Natural killer cell (primary cell): ENCODE results near the gene SEH1L. TPM values are rescaled to one million over a fixed set of nuclear protein-coding genes. Genes with fewer than 3 reads are reported as not detected.
A peak's percentile ranks its signal among the peaks of the same experiment; 100 is the strongest.

Source experiments
- ATAC-seq, 3 donors: fragments of 150-1000 bp in 2 of 3; fragments of 200-7000 bp in 1 of 3; cut with Tn5 transposase; 1 replicate in 1 of 3; 2 replicates in 2 of 3; pipeline ENCODE4 v1.10.0; 2021; ENCODE audit warnings: mild to moderate bottlenecking in 2 of 3, moderate library complexity in 2 of 3
- DNase-seq, 2 donors: peaks; one replicate each; pipeline versions ENCODE4 v3.0.0 to v3.0.0-alpha.2; 2013 to 2021; ENCODE audit warnings: mixed read lengths in 1 of 2
- H3K27ac ChIP-seq: one replicate; pipeline ENCODE4 v1.5.1; 2013; ENCODE audit warnings: mild to moderate bottlenecking, low read length
- H3K27me3 ChIP-seq: one replicate; pipeline ENCODE4 v1.6.1; 2013; ENCODE audit warnings: low read length; ENCODE audit not compliant: control insufficient read depth, insufficient read depth
- H3K36me3 ChIP-seq: one replicate; pipeline ENCODE4 v1.6.1; 2013; ENCODE audit warnings: low read length; ENCODE audit not compliant: control insufficient read depth, insufficient read depth
- H3K4me1 ChIP-seq: one replicate; pipeline ENCODE4 v1.6.1; 2013; ENCODE audit warnings: low read length; ENCODE audit not compliant: control insufficient read depth, insufficient read depth
- H3K4me3 ChIP-seq: one replicate; pipeline ENCODE4 v1.5.1; 2013; ENCODE audit warnings: low read length
- H3K9me3 ChIP-seq: one replicate; pipeline ENCODE4 v1.6.1; 2013; ENCODE audit warnings: low read length; ENCODE audit not compliant: control insufficient read depth, insufficient read depth
- H3K27ac Mint-ChIP-seq, 2 donors: one replicate each; pipeline ENCODE4 v1.8.0; 2022; ENCODE audit warnings: mild to moderate bottlenecking in 2 of 2, mixed read lengths in 2 of 2, moderate library complexity in 1 of 2
- H3K27me3 Mint-ChIP-seq, 2 donors: one replicate each; pipeline ENCODE4 v1.8.0; 2022; ENCODE audit warnings: low read depth in 2 of 2, mixed read lengths in 2 of 2
- H3K36me3 Mint-ChIP-seq: one replicate; pipeline ENCODE4 v1.8.0; 2022; ENCODE audit warnings: mixed read lengths
- H3K4me1 Mint-ChIP-seq, 2 donors: one replicate each; pipeline ENCODE4 v1.8.0; 2022; ENCODE audit warnings: mixed read lengths in 2 of 2
- H3K4me3 Mint-ChIP-seq: one replicate; pipeline ENCODE4 v1.8.0; 2022; ENCODE audit warnings: mild to moderate bottlenecking, moderate library complexity, mixed read lengths
- H3K9me3 Mint-ChIP-seq, 2 donors: one replicate each; pipeline ENCODE4 v1.8.0; 2022; ENCODE audit warnings: mixed read lengths in 2 of 2
- WGBS: methylation state at CpG from one replicate; pipeline ENCODE4 v1.1.7; 2013; ENCODE audit warnings: missing lambda C conversion rate; ENCODE audit not compliant: insufficient coverage; 5-methylcytosine and 5-hydroxymethylcytosine counted together
- intact Hi-C: fragments of 100-400 bp; cut with micrococcal nuclease; formaldehyde crosslinking; loops from one replicate; pipeline ENCODE4 v1.14.2; 2022
- total RNA-seq, 4 donors: library from RNA; stranded (reverse); fragments of 120-200 nt in 1 of 4; gene quantifications; one replicate each; pipeline versions ENCODE4 v1.2.3 to v1.2.4, GENCODE V29; 2013 to 2022
- TF ChIP-seq, protein P1 (sequence below): fragments of 200-600 bp; IDR thresholded peaks from one replicate; pipeline ENCODE4 v1.8.0; 2022; ENCODE audit warnings: antibody characterized with exemption

Gene SEH1L
- total RNA-seq, 3 donors from 2014 or later (not counting 1 experiment from before 2014, with no cell fraction given), result 24.5 to 28.4 (median 26.5) TPM

DNA sequence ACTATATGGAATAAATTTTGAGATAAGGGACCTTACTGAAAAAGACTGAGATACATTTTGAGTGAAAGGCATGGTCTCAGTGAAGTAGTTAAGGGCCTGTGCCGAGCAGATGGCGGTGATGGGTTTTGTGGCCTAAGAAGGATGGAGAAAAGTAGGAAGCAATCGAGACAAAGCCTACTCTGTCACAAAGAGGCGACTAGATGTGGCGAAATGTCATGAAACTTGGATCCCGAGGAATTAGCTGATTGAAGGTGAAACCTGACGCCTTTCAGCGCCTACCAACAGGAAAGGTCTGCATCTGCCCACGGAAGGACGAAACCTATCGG, 42.8 kb downstream of the SEH1L start:
- H3K9me3 ChIP-seq, result no peaks in the 10 kb centered on the region
- Mint-ChIP-seq H3K9me3 (no peaks in the 10 kb centered on the region), H3K4me3 (peak overlapping the region; percentile 97), H3K27me3 (peaks cover 0 to 3% of the 10 kb centered on the region in 2 donors), H3K36me3 (no peaks in the 10 kb centered on the region), H3K4me1 (peaks cover 37 to 39% of the 10 kb centered on the region in 2 donors), H3K27ac (peak overlapping the region; percentile 83 to 91)
- no peaks in the 10 kb centered on the region for H3K27me3 ChIP-seq
- H3K36me3 ChIP-seq, result peaks cover 2% of the 10 kb centered on the region
- ATAC-seq, result no peak
- no peak for DNase-seq
- WGBS, result 4% methylated on average over 11 of the region's 11 CpGs
- H3K27ac ChIP-seq, result no peak overlapping the region
- H3K4me1 ChIP-seq, result peaks cover 18% of the 10 kb centered on the region
- H3K4me3 ChIP-seq, result peak overlapping the region; percentile 56
- intact Hi-C loops, result loop anchor here (2.0 to 5.0 kb wide), 4 partner anchors 70 to 736 kb away; partner anchors contain the start of genes FAM210A, PTPN2 and RNMT
- TF ChIP-seq, protein P1, sequence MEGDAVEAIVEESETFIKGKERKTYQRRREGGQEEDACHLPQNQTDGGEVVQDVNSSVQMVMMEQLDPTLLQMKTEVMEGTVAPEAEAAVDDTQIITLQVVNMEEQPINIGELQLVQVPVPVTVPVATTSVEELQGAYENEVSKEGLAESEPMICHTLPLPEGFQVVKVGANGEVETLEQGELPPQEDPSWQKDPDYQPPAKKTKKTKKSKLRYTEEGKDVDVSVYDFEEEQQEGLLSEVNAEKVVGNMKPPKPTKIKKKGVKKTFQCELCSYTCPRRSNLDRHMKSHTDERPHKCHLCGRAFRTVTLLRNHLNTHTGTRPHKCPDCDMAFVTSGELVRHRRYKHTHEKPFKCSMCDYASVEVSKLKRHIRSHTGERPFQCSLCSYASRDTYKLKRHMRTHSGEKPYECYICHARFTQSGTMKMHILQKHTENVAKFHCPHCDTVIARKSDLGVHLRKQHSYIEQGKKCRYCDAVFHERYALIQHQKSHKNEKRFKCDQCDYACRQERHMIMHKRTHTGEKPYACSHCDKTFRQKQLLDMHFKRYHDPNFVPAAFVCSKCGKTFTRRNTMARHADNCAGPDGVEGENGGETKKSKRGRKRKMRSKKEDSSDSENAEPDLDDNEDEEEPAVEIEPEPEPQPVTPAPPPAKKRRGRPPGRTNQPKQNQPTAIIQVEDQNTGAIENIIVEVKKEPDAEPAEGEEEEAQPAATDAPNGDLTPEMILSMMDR, result no peak

DNA sequence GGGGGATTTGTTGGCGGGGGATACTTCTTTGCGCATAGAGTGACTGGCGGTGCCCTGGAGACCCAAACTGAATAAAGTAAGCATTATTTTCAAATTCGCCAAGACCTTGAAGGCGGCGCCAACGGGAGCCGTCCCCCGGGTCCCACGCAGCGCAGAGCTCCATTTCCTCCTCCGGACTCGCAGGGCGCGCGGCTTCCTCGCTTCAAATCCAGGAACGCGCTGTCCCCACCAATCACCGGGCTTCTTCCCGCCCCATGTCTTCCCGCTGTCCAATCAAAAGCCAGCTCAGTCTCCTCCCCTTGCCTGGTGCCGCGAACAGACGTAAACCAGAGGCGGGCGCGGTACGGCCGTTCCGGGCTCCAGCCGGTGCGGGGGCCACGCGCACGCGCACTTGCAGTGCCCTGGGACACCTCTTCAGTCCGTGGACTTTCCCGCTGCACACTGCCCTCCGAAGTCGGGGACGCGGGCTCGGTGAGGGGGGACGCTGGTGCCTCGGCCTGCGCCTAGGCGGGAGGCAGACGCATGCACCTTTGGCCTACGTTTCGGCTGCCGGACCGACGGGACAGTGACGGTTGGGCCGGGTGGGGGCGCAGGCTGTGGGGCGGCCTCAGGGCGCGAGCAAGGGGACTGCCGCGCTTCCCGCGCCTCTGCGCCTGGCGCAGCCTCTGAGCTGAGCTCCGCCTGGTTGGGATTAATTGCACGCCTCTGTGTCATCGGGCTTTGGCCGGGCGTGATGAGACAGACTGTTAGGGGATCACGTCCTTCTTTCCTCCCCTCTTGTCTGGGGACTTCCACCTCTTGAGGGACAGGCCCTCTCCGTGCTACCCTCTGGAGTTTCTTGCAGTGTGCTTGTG, 43.4 kb downstream of the SEH1L start, which contains the start of gene CEP192:
Gene CEP192, plus strand, starts transcription at position 396 of the 854 bp plus-strand sequence. CDS start 8,063 bp downstream, outside the sequence.
- Histone ChIP-seq H3K27ac (peak within 1 kb of the TSS; percentile 82), H3K9me3 (no peaks in the 10 kb centered on the region), H3K4me1 (peaks cover 21% of the 10 kb centered on the region), H3K36me3 (peaks cover 2% of the 10 kb centered on the region), H3K4me3 (peak within 1 kb of the TSS; percentile 56), H3K27me3 (no peaks in the 10 kb centered on the region)
- peak; percentile 95 to 99 for DNase-seq
- peak; percentile 92 to 96 (median 94) for ATAC-seq
- Mint-ChIP-seq H3K27ac (peak within 1 kb of the TSS; percentile 83 to 91), H3K27me3 (peaks cover 0 to 3% of the 10 kb centered on the region in 2 donors), H3K4me3 (peak within 1 kb of the TSS; percentile 97), H3K36me3 (no peaks in the 10 kb centered on the region), H3K9me3 (no peaks in the 10 kb centered on the region), H3K4me1 (peaks cover 37 to 39% of the 10 kb centered on the region in 2 donors)
- under 1% methylated on average over 73 of the region's 73 CpGs for WGBS
- TF ChIP-seq, protein P1, result peak; percentile 22
- intact Hi-C loops, result loop anchor here (2.0 to 5.0 kb wide), 4 partner anchors 70 to 736 kb away; partner anchors contain the start of genes FAM210A, PTPN2 and RNMT

DNA sequence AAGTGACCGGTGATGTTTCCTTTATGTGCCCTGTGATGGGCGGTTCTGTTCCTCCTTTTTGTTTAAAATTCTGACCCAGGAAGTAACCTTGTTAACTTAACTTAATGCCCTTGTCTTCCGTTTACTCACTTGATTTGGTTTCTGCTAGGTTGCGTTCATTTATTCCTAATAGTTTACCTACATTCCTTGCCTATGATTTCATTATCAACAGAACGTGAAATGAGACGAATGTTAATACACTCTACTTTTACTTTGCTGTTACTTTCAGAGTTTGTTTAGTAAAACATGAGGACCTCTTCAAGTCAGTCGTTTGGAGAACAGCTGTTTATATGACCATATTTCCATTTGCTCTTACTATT, 44.0 kb downstream of the SEH1L start:
- intact Hi-C loops, result loop anchor here (1.0 to 5.0 kb wide), 5 partner anchors 43 to 735 kb away; partner anchors contain the start of genes FAM210A, PTPN2, RNMT and SEH1L
- no peaks in the 10 kb centered on the region for H3K9me3 Mint-ChIP-seq
- Histone ChIP-seq H3K36me3 (peaks cover 2% of the 10 kb centered on the region), H3K27ac (peak overlapping the region; percentile 82), H3K9me3 (no peaks in the 10 kb centered on the region), H3K27me3 (no peaks in the 10 kb centered on the region), H3K4me3 (peak overlapping the region; percentile 56), H3K4me1 (peaks cover 22% of the 10 kb centered on the region)
- 0% methylated on average over 6 of the region's 7 CpGs for WGBS
- H3K4me3 Mint-ChIP-seq, result peak overlapping the region; percentile 97
- peaks cover 37 to 39% of the 10 kb centered on the region in 2 donors for H3K4me1 Mint-ChIP-seq
- no peak for ATAC-seq
- TF ChIP-seq, protein P1, result no peak
- H3K27ac Mint-ChIP-seq, result peak overlapping the region; percentile 83 to 91
- peaks cover 0 to 3% of the 10 kb centered on the region in 2 donors for H3K27me3 Mint-ChIP-seq
- DNase-seq, result no peak
- no peaks in the 10 kb centered on the region for H3K36me3 Mint-ChIP-seq
